Astrocyte (in vitro differentiated cells and primary cell): Measurements from ENCODE around the gene SUV39H2. TPM values are rescaled to one million over a fixed set of nuclear protein-coding genes. Genes with fewer than 3 reads are reported as not detected.
"Not testable (repeated sequence)": the region's sequence is repeated elsewhere in the genome, so short reads cannot be mapped to it uniquely, and the experiment has no call there.

ENCODE experiments used
- DNase-seq: peaks from one replicate; pipeline ENCODE4 v3.0.0-alpha.2; 2010; ENCODE audit warnings: low read depth
- FAIRE-seq: peaks from 2 replicates; lab custom pipeline; 2011; peaks lifted over from hg19 to GRCh38; lab: Jason Lieb, UNC
- H2AFZ ChIP-seq: 2 replicates; pipeline ENCODE4 v1.6.0; 2012; ENCODE audit warnings: low read depth, low read length, inconsistent platforms
- H3K27ac ChIP-seq: 2 replicates; pipeline ENCODE4 v1.5.1; 2011; ENCODE audit warnings: low read depth, low read length, inconsistent platforms
- H3K27me3 ChIP-seq: 2 replicates; pipeline ENCODE4 v1.6.0; 2011; ENCODE audit warnings: low read length, inconsistent platforms; ENCODE audit not compliant: insufficient read depth
- H3K36me3 ChIP-seq: 2 replicates; pipeline ENCODE4 v1.5.1; 2011; ENCODE audit warnings: low read length, inconsistent platforms; ENCODE audit not compliant: insufficient read depth
- H3K4me1 ChIP-seq: 2 replicates; pipeline ENCODE4 v1.5.1; 2011; ENCODE audit warnings: low read length, inconsistent platforms; ENCODE audit not compliant: insufficient read depth
- H3K4me2 ChIP-seq: 2 replicates; pipeline ENCODE4 v1.6.0; 2012; ENCODE audit warnings: low read length, inconsistent platforms
- H3K4me3 ChIP-seq: 2 replicates; pipeline ENCODE4 v1.5.1; 2011; ENCODE audit warnings: low read depth, mild to moderate bottlenecking, low read length, inconsistent platforms; ENCODE audit not compliant: insufficient read depth
- H3K79me2 ChIP-seq: 2 replicates; pipeline ENCODE4 v1.6.0; 2012; ENCODE audit warnings: mild to moderate bottlenecking, low read length, inconsistent platforms; ENCODE audit not compliant: insufficient read depth
- H3K9ac ChIP-seq: 2 replicates; pipeline ENCODE4 v1.6.0; 2012; ENCODE audit warnings: mild to moderate bottlenecking, low read length, inconsistent platforms
- H3K9me3 ChIP-seq: 2 replicates; pipeline ENCODE4 v1.5.1; 2012; ENCODE audit warnings: low read depth, mild to moderate bottlenecking, low read length, inconsistent platforms; ENCODE audit not compliant: insufficient read depth
- H4K20me1 ChIP-seq: 2 replicates; pipeline ENCODE4 v1.6.0; 2012; ENCODE audit warnings: low read length, inconsistent platforms; ENCODE audit not compliant: insufficient read depth
- H3K27ac Mint-ChIP-seq: one replicate; pipeline ENCODE4 v1.8.0; 2021; ENCODE audit warnings: mild to moderate bottlenecking, mixed read lengths; ENCODE audit not compliant: unreplicated experiment
- H3K27me3 Mint-ChIP-seq: one replicate; pipeline ENCODE4 v1.8.0; 2021; ENCODE audit warnings: low read depth, mixed read lengths; ENCODE audit not compliant: unreplicated experiment
- H3K36me3 Mint-ChIP-seq: one replicate; pipeline ENCODE4 v1.8.0; 2021; ENCODE audit warnings: low read depth, mixed read lengths; ENCODE audit not compliant: unreplicated experiment
- H3K4me1 Mint-ChIP-seq: one replicate; pipeline ENCODE4 v1.8.0; 2021; ENCODE audit warnings: low read depth, mixed read lengths; ENCODE audit not compliant: unreplicated experiment
- H3K4me3 Mint-ChIP-seq: one replicate; pipeline ENCODE4 v1.8.0; 2021; ENCODE audit warnings: mild to moderate bottlenecking, moderate library complexity, mixed read lengths; ENCODE audit not compliant: unreplicated experiment
- H3K9me3 Mint-ChIP-seq: one replicate; pipeline ENCODE4 v1.8.0; 2021; ENCODE audit warnings: mild to moderate bottlenecking, mixed read lengths; ENCODE audit not compliant: unreplicated experiment
- EZH2 ChIP-seq: IDR thresholded peaks from 2 replicates; pipeline ENCODE4 v1.6.1; 2012; ENCODE audit warnings: mild to moderate bottlenecking, low read length, inconsistent platforms; ENCODE audit not compliant: insufficient read depth
- total RNA-seq: library from RNA; stranded (reverse); gene quantifications from 2 replicates; pipeline ENCODE4 v1.2.1, GENCODE V29; 2021
- TF ChIP-seq, protein P1 (sequence below): IDR thresholded peaks from 2 replicates; pipeline ENCODE4 v1.5.1; 2011; ENCODE audit warnings: low read depth, mild to moderate bottlenecking, inconsistent platforms, low read length, moderate library complexity; ENCODE audit not compliant: insufficient read depth

Gene SUV39H2
- total RNA-seq, 1 donor from 2014 or later, result 10.6 TPM

DNA sequence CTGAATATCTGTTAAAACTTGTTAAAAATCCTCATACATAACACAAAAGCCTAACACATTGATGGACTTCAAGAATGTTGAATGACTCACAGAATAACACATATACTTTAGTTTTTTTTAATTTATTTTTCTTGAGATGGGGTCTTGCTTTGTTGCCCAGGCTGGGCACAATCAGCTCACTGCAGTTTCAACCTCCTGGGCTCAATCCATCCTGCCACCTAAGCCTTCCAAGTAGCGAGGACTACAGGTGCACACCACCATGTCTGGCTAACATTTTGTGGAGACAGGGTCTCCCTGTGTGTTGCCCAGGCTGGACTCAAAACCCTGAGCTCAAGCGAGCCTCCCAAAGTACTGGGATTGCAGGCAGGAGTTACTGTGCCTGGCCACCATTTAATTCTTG is 28.1 kb downstream of the SUV39H2 start:
- Mint-ChIP-seq H3K27me3 (no peaks in the 10 kb centered on the region), H3K9me3 (no peaks in the 10 kb centered on the region), H3K27ac (no peak overlapping the region), H3K4me3 (no peak overlapping the region), H3K36me3 (peaks cover 28% of the 10 kb centered on the region), H3K4me1 (no peaks in the 10 kb centered on the region)
- TF ChIP-seq EZH2, result no peak
- TF ChIP-seq, protein P1, sequence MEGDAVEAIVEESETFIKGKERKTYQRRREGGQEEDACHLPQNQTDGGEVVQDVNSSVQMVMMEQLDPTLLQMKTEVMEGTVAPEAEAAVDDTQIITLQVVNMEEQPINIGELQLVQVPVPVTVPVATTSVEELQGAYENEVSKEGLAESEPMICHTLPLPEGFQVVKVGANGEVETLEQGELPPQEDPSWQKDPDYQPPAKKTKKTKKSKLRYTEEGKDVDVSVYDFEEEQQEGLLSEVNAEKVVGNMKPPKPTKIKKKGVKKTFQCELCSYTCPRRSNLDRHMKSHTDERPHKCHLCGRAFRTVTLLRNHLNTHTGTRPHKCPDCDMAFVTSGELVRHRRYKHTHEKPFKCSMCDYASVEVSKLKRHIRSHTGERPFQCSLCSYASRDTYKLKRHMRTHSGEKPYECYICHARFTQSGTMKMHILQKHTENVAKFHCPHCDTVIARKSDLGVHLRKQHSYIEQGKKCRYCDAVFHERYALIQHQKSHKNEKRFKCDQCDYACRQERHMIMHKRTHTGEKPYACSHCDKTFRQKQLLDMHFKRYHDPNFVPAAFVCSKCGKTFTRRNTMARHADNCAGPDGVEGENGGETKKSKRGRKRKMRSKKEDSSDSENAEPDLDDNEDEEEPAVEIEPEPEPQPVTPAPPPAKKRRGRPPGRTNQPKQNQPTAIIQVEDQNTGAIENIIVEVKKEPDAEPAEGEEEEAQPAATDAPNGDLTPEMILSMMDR, result no peak
- Histone ChIP-seq H3K79me2 (no peaks in the 10 kb centered on the region), H3K27ac (no peak overlapping the region), H3K4me3 (no peak overlapping the region), H2AFZ (no peak overlapping the region), H3K4me2 (no peak overlapping the region), H3K9ac (no peak overlapping the region), H4K20me1 (no peaks in the 10 kb centered on the region), H3K4me1 (no peaks in the 10 kb centered on the region), H3K9me3 (no peaks in the 10 kb centered on the region), H3K36me3 (peaks cover 42% of the 10 kb centered on the region), H3K27me3 (no peaks in the 10 kb centered on the region)
- DNase-seq (no peak), FAIRE-seq (no peak)

DNA sequence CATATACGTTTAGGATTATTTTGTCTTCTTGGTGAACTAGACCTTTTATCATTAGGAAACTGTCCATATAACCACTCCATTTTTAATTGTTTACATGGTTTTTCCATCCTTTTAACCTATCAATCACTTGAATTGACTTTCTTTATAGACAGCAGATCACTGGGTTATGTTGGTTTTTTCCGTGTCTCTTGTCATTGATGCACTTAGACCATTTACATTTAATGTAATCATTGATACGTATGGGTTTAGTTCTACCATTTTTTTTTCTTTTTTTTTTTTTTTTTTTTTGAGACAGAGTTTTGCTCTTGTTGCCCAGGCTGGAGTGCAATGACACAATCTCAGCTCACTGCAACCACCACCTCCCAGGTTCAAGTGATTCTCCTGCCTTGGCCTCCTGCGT is 28.9 kb downstream of the SUV39H2 start:
- H3K27me3 Mint-ChIP-seq, H3K4me1 Mint-ChIP-seq, H3K79me2 ChIP-seq, DNase-seq, H3K4me2 ChIP-seq, H4K20me1 ChIP-seq, H3K27me3 ChIP-seq, H3K27ac Mint-ChIP-seq, H3K27ac ChIP-seq, H3K4me1 ChIP-seq, H3K4me3 ChIP-seq, FAIRE-seq, H3K9ac ChIP-seq, H3K4me3 Mint-ChIP-seq, H2AFZ ChIP-seq, H3K9me3 ChIP-seq, H3K9me3 Mint-ChIP-seq: not testable (repeated sequence)
- H3K36me3 Mint-ChIP-seq, result peaks cover 28% of the 10 kb centered on the region
- peaks cover 42% of the 10 kb centered on the region for H3K36me3 ChIP-seq

DNA sequence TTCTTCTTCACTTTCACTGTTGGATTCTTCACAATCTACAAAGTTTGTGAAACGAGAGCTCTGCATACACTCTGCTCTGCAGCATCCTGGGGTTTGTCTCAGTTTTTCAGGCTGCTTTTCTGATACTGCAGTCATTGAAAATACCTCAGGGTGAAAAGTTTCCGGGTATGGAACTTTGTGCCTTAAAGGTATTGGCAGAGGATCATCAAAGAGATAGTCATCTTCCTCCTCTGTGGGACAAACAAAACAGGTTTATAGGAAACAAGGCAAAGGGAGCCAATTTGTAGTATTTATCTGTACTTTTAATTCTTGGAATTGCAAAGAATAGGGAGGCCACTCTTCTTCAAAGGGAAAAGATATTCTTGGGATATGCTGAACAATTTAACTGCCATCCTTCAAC is 30.4 kb downstream of the SUV39H2 start:
- Histone ChIP-seq H3K27me3 (no peaks in the 10 kb centered on the region), H3K9ac (no peak overlapping the region), H3K27ac (no peak overlapping the region), H3K9me3 (no peaks in the 10 kb centered on the region), H3K4me2 (no peak overlapping the region), H3K4me1 (no peaks in the 10 kb centered on the region), H3K79me2 (peaks cover 3% of the 10 kb centered on the region), H2AFZ (no peak overlapping the region), H3K4me3 (no peak overlapping the region), H4K20me1 (no peaks in the 10 kb centered on the region), H3K36me3 (peaks cover 45% of the 10 kb centered on the region)
- no peak for TF ChIP-seq EZH2
- TF ChIP-seq, protein P1, result no peak
- no peak overlapping the region for H3K4me3 Mint-ChIP-seq
- no peaks in the 10 kb centered on the region for H3K9me3 Mint-ChIP-seq
- H3K4me1 Mint-ChIP-seq, result no peaks in the 10 kb centered on the region
- no peaks in the 10 kb centered on the region for H3K27me3 Mint-ChIP-seq
- H3K27ac Mint-ChIP-seq, result no peak overlapping the region
- peaks cover 34% of the 10 kb centered on the region for H3K36me3 Mint-ChIP-seq
- no peak for FAIRE-seq
- no peak for DNase-seq
